ENCODE data around the gene PSMD8. TPM values are rescaled to one million over a fixed set of nuclear protein-coding genes. Genes with fewer than 3 reads are reported as not detected.

The PSMD8 gene
- polyA plus RNA-seq, 3 donors = 148 to 207 (median 179) TPM

- no peak for DNase-seq
- peaks cover 0 to 1% of the 10 kb centered on the region in 2 donors for H3K36me3 ChIP-seq (replicated peaks in 1 of 2; ENCODE audit: control insufficient read depth in 1 of 2, insufficient read depth in 2 of 2, low read length in 2 of 2)
- H3K36me3 Mint-ChIP-seq = peaks cover under 1 to 2% of the 10 kb centered on the region in 2 donors
- H3K79me2 ChIP-seq (ENCODE audit: insufficient read depth, low read length) = peaks cover 14% of the 10 kb centered on the region
- no peak overlapping the region for H3K4me3 ChIP-seq (replicated peaks in 1 of 3; ENCODE audit: low read depth in 2 of 3, low read length in 3 of 3)
- H3K4me1 ChIP-seq (ENCODE audit: control insufficient read depth in 1 of 2, insufficient read depth in 2 of 2, low read length in 2 of 2) = peaks cover 16 to 19% of the 10 kb centered on the region in 2 donors
- no peaks in the 10 kb centered on the region for H3K27me3 ChIP-seq (ENCODE audit: control insufficient read depth in 2 of 2, insufficient read depth in 2 of 2, low read length in 2 of 2)
- peaks cover 0 to 1% (median 0%) of the 10 kb centered on the region in 7 donors for H3K9me3 Mint-ChIP-seq
- no peak overlapping the region for H3K4me2 ChIP-seq (replicated peaks; ENCODE audit: extremely low read depth, low read length, poor library complexity, severe bottlenecking)
- no peak overlapping the region for H2AFZ ChIP-seq (ENCODE audit: insufficient read depth, low read depth, low read length, poor library complexity, severe bottlenecking)
- no peaks in the 10 kb centered on the region for H3K9me3 ChIP-seq (replicated peaks in 1 of 2; ENCODE audit: control insufficient read depth in 1 of 2, insufficient read depth in 1 of 2, low read length in 2 of 2)
- no peak overlapping the region for H3K27ac Mint-ChIP-seq
- no peak overlapping the region for H3K4me3 Mint-ChIP-seq
- peaks cover 16% of the 10 kb centered on the region for H3K4me1 Mint-ChIP-seq
- no peak overlapping the region for H3K27ac ChIP-seq (ENCODE audit: low read depth in 1 of 2, low read length in 2 of 2)
- no peak for TF ChIP-seq CTCF (IDR thresholded peaks at IDR 0.05)
- H3K27me3 Mint-ChIP-seq (ENCODE audit: low read depth in 3 of 3) = peaks cover 12 to 13% (median 13%) of the 10 kb centered on the region in 3 donors
- H3K9ac ChIP-seq (ENCODE audit: insufficient read depth, low read length, poor library complexity, severe bottlenecking) = no peak overlapping the region
- 69% methylated on average over 4 of the region's 6 CpGs for WGBS (ENCODE audit: insufficient coverage)
- peaks cover 7% of the 10 kb centered on the region for H4K20me1 ChIP-seq (ENCODE audit: insufficient read depth, low read length)
- intact Hi-C loops (cut with micrococcal nuclease) = loop anchor here in 1 of 2 donors (5.0 kb wide), 2 partner anchors 54 to 139 kb away; partner anchors contain the start of genes KCNK6 and YIF1B
Measured at GRCh38 chr19:38371081-38371480, 3.3 kb upstream of the PSMD8 start.

- Mint-ChIP-seq H3K27ac (peak overlapping the region; percentile 86 to 97 (median 91)), H3K36me3 (peaks cover 7 to 29% of the 10 kb centered on the region in 2 donors), H3K4me1 (peaks cover 24% of the 10 kb centered on the region), H3K27me3 (ENCODE audit: low read depth in 3 of 3) (peaks cover 5 to 13% (median 8%) of the 10 kb centered on the region in 3 donors), H3K4me3 (peak overlapping the region; percentile 63 to 80), H3K9me3 (peaks cover 0 to 2% (median 0%) of the 10 kb centered on the region in 7 donors)
- WGBS (ENCODE audit: insufficient coverage) = 100% methylated on average over 1 of the region's 6 CpGs
- Histone ChIP-seq H3K27me3 (ENCODE audit: control insufficient read depth in 2 of 2, insufficient read depth in 2 of 2, low read length in 2 of 2) (no peaks in the 10 kb centered on the region), H3K4me3 (replicated peaks in 1 of 3; ENCODE audit: low read depth in 2 of 3, low read length in 3 of 3) (peak overlapping the region; percentile 23 to 95 (median 27)), H3K79me2 (ENCODE audit: insufficient read depth, low read length) (peaks cover 29% of the 10 kb centered on the region), H4K20me1 (ENCODE audit: insufficient read depth, low read length) (peaks cover 27% of the 10 kb centered on the region), H3K4me2 (replicated peaks; ENCODE audit: extremely low read depth, low read length, poor library complexity, severe bottlenecking) (peak overlapping the region; percentile 70), H3K4me1 (ENCODE audit: control insufficient read depth in 1 of 2, insufficient read depth in 2 of 2, low read length in 2 of 2) (peaks cover 18 to 23% of the 10 kb centered on the region in 2 donors), H3K9me3 (replicated peaks in 1 of 2; ENCODE audit: control insufficient read depth in 1 of 2, insufficient read depth in 1 of 2, low read length in 2 of 2) (no peaks in the 10 kb centered on the region), H3K9ac (ENCODE audit: insufficient read depth, low read length, poor library complexity, severe bottlenecking) (peak overlapping the region; percentile 95), H2AFZ (ENCODE audit: insufficient read depth, low read depth, low read length, poor library complexity, severe bottlenecking) (peak overlapping the region; percentile 85), H3K27ac (ENCODE audit: low read depth in 1 of 2, low read length in 2 of 2) (peak overlapping the region; percentile 39 to 92), H3K36me3 (replicated peaks in 1 of 2; ENCODE audit: control insufficient read depth in 1 of 2, insufficient read depth in 2 of 2, low read length in 2 of 2) (peaks cover 4 to 27% of the 10 kb centered on the region in 2 donors)
- TF ChIP-seq CTCF (IDR thresholded peaks at IDR 0.05) = no peak
- intact Hi-C loops (cut with micrococcal nuclease) = loop anchor here (1.0 to 5.0 kb wide), 4 partner anchors 38 to 142 kb away; partner anchors contain the start of genes KCNK6 (in 1 of the 2) and YIF1B (in 1 of the 2)
- no peak for DNase-seq
Measured at GRCh38 chr19:38373907-38374331, 452 bp upstream of the PSMD8 start.

All from CD14-positive monocyte (primary cell).